Activated CD4-positive, CD25-positive, alpha-beta regulatory T cell treated with anti-CD3 and anti-CD28 coated beads, Interleukin-2, amount 50 U/mL, for 72 hours (primary cell): ENCODE measurements around the gene NVL.
"Not testable (repeated sequence)": the region's sequence is repeated elsewhere in the genome, so short reads cannot be mapped to it uniquely, and the experiment has no call there.

Experiments used
- DNase-seq: peaks from one replicate; pipeline ENCODE4 v3.0.0; 2021

NVL gene

DNA sequence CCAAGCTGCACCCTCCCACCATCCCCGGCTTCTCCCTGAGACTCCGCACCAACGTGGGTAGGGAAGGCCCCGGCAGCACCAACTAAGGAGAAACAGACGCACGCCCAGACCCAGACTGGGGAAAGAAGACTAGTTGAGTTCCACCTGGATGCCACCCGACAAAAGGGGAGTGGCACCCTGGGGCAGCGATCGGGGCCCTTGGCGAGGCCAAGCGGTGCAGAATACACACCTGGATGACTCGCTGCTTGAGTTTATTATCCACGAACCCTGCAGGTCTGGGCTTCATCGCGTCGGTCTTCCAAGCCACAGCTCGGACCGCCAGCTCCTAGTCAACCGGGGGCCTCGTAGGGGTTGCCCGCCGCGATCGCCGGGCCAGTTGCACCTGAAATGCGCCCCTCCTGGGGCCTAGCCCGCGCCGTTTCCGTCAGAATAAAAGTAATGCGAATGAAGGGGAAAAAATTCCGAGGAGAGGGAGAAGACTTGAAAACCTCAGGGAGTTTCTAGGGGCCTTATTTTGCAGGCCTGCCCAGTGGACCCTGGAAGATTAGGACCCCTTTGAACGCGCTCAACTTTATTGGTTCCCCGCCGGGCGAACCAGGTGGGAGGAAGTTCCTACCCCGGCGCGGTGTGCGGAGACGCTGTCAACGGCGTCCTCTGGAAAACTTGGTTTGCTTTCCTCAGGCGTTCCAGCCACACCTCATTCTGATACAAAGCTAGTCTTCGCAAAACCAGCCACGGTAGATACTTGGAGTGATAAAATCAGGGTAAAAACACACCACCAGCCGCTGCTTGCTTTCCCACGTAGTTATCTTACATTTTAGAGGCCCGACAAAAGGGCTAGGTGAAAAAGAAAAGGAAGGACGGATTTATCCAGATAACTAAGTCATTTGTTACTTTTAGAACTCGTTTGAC lies at the start of gene NVL:
Gene NVL (minus strand): TSS at position 331 of the 912 bp plus-strand sequence. CDS start 45 bp downstream, at position 286.
- peak; percentile 81 for DNase-seq

- no peak for DNase-seq
Observed at GRCh38 chr1:224378855-224379631, 49.1 kb upstream of the NVL start.

DNA sequence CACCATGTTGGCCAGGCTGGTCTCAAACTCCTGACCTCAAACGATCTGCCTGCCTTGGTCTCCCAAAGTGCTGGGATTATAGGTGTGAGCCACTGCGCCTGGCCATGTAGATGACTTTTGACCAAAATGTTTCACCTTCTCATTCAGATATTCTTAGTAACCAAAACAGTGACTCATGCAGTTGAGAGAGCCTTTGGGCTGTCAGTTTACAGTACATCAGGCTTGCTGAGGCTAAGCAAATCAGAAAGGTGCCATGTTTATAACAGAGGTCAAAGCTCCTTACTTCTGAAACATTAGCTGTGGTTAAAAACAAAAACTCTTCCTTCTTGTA lies 47.7 kb upstream of the NVL start:
- no peak for DNase-seq

GRCh38 chr1:224375059-224375458 lies 45.1 kb upstream of the NVL start:
- no peak for DNase-seq

DNA sequence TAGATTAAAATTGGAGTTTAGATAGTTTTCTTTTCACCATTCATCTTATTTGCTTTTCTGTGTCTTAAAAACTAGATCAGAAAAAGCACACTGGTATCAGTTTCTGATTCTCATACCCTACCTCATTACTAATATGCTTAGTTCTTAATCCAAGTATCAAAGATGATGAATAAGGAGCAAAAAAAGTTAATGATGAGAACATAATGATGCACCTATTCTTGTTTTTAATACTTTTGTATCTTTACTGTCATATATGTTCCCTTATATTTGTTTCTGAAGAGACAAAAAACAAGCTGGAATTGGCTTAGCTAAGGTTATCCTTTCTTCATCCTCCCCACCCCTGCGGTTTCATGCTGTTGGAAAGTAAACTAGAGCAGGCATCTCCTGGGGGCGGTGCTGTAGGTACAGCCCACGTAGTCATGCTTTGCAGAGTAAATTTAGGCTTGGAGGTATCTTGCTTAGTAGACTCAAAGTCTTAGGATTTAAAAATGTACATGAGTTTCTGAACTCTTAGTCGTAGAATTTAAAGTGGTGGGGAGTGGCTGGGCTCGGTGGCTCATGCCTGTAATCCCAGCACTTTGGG lies 43.1 kb upstream of the NVL start:
- no peak for DNase-seq

DNA sequence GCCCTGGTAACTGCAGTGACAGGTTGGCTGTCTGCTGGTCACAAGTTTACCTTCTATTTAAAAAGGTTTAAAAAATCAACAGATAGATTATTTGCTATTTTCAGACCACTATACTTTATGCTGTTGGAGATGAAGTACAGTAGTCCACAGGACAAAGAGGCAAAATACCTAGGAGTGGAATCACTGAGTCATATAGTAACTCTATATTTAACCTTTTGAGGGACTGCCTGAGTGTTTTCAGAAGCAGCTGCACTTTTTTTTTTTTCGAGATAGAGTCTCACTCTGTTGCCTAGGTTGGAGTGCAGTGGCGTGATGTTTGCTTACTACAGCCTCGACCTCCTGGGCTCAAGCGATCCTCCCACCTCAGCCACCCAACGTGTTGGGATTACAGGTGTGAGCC lies 38.4 kb upstream of the NVL start:
- no peak for DNase-seq

DNA sequence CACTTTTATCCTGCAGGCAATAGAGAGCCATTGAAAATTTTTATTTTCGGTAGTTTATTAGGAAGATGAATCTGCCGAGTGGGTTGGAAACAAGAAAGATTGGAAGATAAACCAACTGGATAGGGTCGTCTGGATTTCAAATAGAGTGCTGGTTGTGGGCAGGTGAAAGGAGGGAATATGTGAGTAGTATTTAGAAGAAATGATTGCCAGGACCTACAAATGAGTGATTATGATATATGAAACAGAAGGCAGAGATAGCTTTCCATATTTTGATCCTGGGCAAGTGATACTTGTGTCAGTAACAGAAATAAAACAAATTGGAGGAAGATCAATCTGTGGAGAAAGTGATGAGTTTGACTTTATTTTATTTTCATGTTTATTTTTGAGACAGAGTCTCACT lies 29.2 kb upstream of the NVL start:
- DNase-seq, result no peak

GRCh38 chr1:224358237-224358636 lies 28.3 kb upstream of the NVL start:
- DNase-seq, result no peak

GRCh38 chr1:224357626-224358124 lies 27.7 kb upstream of the NVL start:
- DNase-seq, result no peak

DNA sequence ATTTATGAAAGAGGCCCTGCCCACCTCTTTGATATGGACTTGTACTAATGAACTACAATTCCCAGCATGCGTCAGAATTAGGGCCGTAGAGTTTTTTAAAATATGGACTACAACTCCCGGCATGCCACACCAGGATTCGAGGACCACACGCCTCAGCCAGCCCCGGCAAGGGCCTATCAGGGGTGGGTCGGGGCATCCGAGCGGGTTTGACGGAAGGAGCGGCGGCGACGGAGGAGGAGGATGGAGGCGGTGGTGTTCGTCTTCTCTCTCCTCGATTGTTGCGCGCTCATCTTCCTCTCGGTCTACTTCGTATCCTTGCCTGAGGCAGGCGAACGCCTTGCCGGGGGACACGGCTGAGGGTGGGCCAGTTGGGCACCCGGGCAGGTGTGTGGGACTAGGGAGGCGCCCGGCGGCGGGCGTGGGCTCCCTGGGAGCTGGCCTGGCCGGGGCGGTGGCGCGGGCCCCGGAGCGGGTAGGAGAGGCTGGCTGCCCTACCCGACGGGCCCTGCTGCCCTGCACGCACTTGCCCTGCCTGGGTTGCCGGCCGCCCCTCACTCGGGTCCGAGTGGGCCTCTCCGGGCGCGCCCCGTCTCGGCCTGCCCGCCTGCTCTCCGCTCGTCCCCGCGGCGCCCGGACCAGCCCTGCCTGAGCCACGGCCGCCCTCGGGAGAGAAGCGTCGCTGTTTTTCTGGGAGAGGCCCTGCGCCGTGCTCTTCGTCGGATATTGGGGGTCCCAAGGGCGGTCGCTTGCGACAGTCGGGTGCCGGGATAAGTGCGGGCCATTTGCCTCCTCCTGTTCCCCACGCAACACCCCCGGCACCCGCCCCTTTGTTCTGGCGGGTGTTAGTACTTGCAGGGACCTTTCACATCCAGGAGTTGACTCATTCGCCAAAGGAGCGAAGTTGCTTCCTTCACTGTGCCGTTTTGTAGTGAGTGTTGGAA lies 27.0 kb upstream of the NVL start, which contains the start of gene CNIH4:
Gene CNIH4 (plus strand): TSS at position 195 of the 941 bp plus-strand sequence. CDS start 46 bp downstream, at position 241.
- peak; percentile 81 for DNase-seq

DNA sequence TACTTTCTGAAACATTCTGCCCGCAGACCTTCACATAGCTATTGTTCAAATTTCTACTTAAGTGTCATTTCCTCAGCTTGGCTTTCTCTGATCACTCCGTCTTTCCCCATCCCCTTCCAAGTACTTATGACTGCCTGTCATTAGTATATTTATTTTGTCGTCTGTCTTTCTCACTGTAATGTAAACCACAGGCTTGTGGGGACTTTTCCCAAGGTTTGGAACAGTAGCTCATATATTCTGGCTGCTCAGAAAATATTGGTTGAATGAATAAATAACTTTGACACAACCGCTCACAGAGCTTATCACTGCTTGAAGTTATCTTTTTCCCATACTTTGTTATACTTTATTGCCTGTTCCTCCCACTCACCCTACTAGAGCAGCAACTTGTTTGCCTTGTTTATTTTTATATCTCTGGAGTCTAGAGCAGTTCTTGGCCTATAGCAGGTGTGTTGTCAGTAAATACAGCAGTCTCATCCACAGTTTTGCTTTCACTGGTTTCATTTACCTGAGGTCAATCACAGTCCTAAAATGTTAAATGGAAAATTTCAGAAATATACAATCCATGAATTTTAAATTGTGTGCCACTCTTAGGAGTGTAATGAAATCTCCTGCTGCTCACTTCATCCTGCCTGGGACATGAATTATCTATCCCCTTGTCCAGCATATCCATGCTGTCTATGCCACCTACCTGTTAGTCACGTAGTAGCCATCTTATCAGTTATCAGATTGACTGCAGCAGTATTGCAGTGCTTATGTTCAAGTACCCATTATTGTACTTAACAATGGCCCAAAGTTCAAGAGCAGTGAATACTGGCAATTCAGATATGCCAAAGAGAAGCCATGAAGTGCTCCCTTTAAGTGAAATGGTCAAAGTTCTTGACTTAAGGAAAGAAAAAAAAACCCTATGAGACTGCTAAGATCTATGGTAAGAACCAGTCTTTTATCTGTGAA lies 24.3 kb upstream of the NVL start:
- DNase-seq, result no peak

DNA sequence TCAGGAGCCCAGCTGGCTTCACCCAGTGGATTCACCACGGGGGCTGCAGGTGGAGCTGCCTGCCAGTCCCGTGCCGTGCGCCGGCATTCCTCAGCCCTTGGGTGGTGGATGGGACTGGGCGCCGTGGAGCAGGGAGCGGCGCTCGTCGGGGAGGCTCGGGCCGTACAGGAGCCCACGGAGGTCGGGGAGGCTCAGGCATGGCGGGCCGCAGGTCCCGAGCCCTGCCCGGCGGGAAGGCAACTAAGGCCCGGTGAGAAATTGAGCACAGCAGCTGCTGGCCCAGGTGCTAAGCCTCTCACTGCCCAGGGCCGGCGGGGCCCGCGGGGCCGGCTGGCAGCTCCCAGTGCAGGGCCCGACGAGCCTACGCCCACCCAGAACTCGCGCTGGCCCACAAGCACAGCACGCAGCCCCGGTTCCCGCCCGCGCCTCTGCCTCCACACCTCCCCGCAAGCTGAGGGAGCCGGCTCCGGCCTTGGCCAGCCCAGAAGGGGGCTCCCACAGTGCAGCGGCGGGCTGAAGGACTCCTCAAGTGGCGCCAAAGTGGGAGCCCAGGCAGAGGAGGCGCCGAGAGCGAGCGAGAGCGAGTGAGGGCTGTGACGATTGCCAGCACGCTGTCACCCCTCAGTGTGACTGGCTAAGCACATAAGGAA lies 22.6 kb upstream of the NVL start:
- not testable (repeated sequence) for DNase-seq

- DNase-seq, result not testable (repeated sequence)
Observed at GRCh38 chr1:224349716-224350115, 19.7 kb upstream of the NVL start.

GRCh38 chr1:224348137-224348536 lies 18.2 kb upstream of the NVL start:
- DNase-seq, result no peak

DNA sequence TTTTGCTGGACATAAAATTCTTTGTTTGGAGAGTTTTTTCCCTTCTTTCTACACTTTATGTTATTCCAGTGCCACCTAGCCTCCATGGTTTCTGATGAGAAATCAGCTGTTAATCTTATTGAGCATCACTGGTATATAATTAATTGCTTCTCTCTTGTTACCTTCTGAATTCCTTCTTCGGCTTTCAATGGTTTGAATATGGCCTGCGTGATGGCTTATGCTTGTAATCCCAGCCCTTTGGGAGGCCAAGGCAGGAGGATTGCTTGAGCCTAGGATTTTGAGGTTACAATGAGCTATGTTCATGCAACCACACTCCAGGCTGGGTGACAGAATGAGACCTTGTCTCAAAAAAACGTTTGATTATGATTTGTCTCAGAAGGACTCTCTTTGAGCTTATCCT lies 13.7 kb upstream of the NVL start:
- DNase-seq, result no peak

DNA sequence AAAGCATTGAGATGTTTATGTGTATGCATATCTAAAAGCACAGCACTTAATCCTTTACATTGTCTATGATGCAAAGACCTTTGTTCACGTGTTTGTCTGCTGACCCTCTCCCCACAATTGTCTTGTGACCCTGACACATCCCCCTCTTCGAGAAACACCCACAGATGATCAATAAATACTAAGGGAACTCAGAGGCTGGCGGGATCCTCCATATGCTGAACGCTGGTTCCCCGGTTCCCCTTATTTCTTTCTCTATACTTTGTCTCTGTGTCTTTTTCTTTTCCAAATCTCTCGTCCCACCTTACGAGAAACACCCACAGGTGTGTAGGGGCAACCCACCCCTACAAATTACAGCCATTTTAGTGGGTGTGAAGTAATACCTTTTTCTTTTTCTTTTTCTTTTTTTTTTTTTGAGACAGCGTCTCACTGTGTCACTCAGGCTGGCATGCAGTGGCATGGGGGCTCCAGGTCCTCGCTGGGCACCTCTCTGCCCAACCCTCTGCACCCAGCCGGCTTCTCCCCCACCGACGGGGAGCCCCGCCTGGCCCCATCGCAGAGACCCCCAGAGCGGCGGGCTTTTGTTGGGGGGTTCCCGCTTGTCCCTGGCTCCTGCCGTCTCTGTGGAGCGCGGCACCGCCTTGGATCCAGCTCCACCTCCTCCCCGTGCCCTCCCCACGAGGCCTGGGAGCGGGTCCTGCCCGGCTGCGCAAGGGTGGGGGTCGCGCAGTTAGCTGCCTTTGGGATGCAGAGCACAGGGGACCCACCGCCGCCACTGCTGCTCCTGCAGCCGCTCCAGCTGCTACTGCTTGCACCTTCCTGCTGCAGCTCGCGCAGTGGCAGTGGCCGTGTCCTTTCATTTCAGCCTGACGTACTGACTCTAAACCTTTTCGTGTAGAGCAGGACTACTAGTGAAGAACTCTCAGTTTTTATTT lies 10.7 kb upstream of the NVL start:
- DNase-seq, result peak; percentile 32

GRCh38 chr1:224339442-224340033 lies 9.6 kb upstream of the NVL start:
- no peak for DNase-seq

DNA sequence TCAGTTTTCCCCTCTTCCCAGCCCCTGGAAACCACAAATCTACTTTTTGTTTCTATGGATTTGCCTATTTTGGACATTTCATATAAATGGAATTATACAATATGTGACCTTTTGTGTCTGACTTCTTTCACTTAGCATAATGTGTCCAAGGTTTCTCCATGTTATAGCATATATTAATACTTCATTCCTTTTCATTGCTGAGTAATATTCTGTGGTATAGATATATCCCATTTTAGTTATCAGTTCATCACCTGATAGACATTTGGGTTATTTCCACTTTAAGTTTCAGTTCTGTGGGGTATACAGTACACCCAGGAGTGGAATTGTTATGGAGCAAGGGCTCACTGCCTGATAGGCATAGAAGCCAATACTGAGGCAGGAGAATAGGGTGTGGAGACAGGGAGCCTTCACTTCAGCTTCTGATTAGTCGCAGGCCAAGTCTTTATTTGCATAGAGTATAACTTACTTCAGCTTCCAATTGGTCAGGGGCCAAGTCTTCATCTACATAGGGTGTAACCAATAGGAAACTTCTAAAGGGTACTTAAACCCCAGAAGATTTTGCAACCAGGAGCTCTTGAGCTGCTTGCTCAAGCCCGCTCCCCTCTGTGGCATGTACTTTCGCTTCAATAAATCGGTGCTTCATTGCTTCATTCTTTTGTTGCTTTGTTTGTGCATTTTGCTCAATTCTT lies 8.3 kb upstream of the NVL start:
- DNase-seq, result no peak
